Stomach (tissue), 9 donors: ENCODE measurements around the gene MYRIP. TPM values are rescaled to one million over a fixed set of nuclear protein-coding genes. Genes with fewer than 3 reads are reported as not detected.

Source experiments
- DNase-seq, 2 donors: peaks; one replicate each; pipeline versions ENCODE4 v3.0.0 to v3.0.0-alpha.2; 2013 to 2019
- H3K27ac ChIP-seq, 5 donors: fragments of 200-600 bp in 4 of 5; sonication (generic) in 4 of 5; one replicate each; pipeline ENCODE4 v1.5.1; 2013 to 2019; ENCODE audit warnings: mild to moderate bottlenecking in 1 of 5, moderate library complexity in 1 of 5
- H3K27me3 ChIP-seq, 3 donors: fragments of 200-600 bp; sonication (generic); one replicate each; pipeline ENCODE4 v1.5.1; 2017 to 2019; ENCODE audit warnings: mixed run types in 1 of 3
- H3K36me3 ChIP-seq, 4 donors: fragments of 200-600 bp; sonication (generic); 1 replicate in 3 of 4; 2 replicates in 1 of 4; pipeline ENCODE4 v1.5.1; 2016 to 2019
- H3K4me1 ChIP-seq, 4 donors: fragments of 200-600 bp; sonication (generic); one replicate each; pipeline ENCODE4 v1.5.1; 2016 to 2019
- H3K4me3 ChIP-seq, 4 donors: fragments of 200-600 bp; sonication (generic) in 3 of 4; one replicate each; pipeline ENCODE4 v1.5.1; 2016 to 2019; ENCODE audit warnings: mild to moderate bottlenecking in 1 of 4
- H3K9me3 ChIP-seq, 4 donors: fragments of 200-600 bp; sonication (generic); one replicate each; pipeline ENCODE4 v1.5.1; 2016 to 2019
- EP300 ChIP-seq: sonication (generic); formaldehyde crosslinking; IDR thresholded peaks from one replicate; pipeline ENCODE4 v1.6.1; 2017; ENCODE audit warnings: antibody characterized with exemption
- POLR2A ChIP-seq, 4 donors: fragments of 450-650 bp; IDR thresholded peaks; one replicate each; pipeline ENCODE4 v1.6.1; 2016; ENCODE audit warnings: antibody characterized with exemption in 4 of 4, control low read depth in 2 of 4, mild to moderate bottlenecking in 1 of 4, moderate library complexity in 1 of 4
- POLR2AphosphoS5 ChIP-seq, 3 donors: sonication (generic); formaldehyde crosslinking; IDR thresholded peaks; one replicate each; pipeline ENCODE4 v1.6.1; 2016; ENCODE audit warnings: antibody characterized with exemption in 3 of 3
- WGBS, 5 donors: extraction: QIAGEN DNeasy Blood & Tissue Kit in 3 of 5; methylation state at CpG; one replicate each; pipeline versions ENCODE4 v1.1.5 to v1.1.7; 2013 to 2018; 5-methylcytosine and 5-hydroxymethylcytosine counted together
- intact Hi-C: fragments of 100-400 bp; cut with DNase I; formaldehyde crosslinking; loops from one replicate; pipeline ENCODE4 v1.15.1; 2023; ENCODE audit warnings: low total_unique reads
- polyA plus RNA-seq, 3 donors: library from polyadenylated mRNA; stranded (reverse); fragments of 200-250 nt; gene quantifications; one replicate each; pipeline ENCODE4 v1.2.3, GENCODE V29; 2013
- total RNA-seq, 5 donors: library from RNA; depleted of rRNA; stranded (reverse); fragments of >200 nt; gene quantifications; one replicate each; pipeline versions ENCODE4 v1.1.0 to v1.2.3, GENCODE V29; 2014 to 2016
- TF ChIP-seq, protein P1 (sequence below), 7 experiments: fragments of 450-650 bp in 4 of 7; fragments of 200-600 bp in 3 of 7; sonication (generic) in 3 of 7; IDR thresholded peaks; one replicate each; pipeline ENCODE4 v1.5.1; 2016 to 2019; ENCODE audit warnings: antibody characterized with exemption in 7 of 7, control low read depth in 2 of 7, mild to moderate bottlenecking in 1 of 7
- donor health status: healthy with polysubstance abuse.
- donor health status: Bipolar disorder and iron deficiency.
- donor health status: healthy.

Gene MYRIP
- total and polyA plus RNA-seq, 8 donors = 1.8 to 20.6 (median 6.8) TPM

DNA sequence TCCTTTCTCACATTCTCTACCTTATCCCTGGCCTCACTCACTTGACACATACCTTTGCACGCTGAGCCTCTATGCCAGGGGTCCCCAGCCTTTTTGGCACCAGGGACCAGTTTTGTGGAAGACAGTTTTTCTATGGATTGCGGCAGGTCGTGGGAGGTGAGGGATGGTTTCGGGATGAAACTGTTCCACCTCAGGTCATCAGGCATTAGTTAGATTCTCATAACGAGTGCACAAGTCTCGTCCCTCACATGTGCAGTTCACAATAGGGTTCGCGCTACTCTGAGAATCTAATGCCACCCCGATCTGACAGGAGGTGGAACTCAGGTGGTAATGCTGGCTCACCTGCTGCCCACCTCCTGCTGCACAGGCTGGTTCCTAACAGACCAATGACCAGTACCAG is 387.6 kb downstream of the MYRIP start:
- TF ChIP-seq POLR2A (IDR thresholded peaks at IDR 0.05) (no peak), POLR2AphosphoS5 (IDR thresholded peaks at IDR 0.05) (no peak), EP300 (no peak)
- TF ChIP-seq, protein P1, sequence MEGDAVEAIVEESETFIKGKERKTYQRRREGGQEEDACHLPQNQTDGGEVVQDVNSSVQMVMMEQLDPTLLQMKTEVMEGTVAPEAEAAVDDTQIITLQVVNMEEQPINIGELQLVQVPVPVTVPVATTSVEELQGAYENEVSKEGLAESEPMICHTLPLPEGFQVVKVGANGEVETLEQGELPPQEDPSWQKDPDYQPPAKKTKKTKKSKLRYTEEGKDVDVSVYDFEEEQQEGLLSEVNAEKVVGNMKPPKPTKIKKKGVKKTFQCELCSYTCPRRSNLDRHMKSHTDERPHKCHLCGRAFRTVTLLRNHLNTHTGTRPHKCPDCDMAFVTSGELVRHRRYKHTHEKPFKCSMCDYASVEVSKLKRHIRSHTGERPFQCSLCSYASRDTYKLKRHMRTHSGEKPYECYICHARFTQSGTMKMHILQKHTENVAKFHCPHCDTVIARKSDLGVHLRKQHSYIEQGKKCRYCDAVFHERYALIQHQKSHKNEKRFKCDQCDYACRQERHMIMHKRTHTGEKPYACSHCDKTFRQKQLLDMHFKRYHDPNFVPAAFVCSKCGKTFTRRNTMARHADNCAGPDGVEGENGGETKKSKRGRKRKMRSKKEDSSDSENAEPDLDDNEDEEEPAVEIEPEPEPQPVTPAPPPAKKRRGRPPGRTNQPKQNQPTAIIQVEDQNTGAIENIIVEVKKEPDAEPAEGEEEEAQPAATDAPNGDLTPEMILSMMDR (IDR thresholded peaks at IDR 0.05) = no peak
- H3K9me3 ChIP-seq = no peaks in the 10 kb centered on the region
- no peaks in the 10 kb centered on the region for H3K27me3 ChIP-seq
- DNase-seq = no peak
- H3K36me3 ChIP-seq = no peaks in the 10 kb centered on the region
- H3K27ac ChIP-seq = no peak overlapping the region
- no peak overlapping the region for H3K4me3 ChIP-seq
- intact Hi-C loops = no loop called here
- WGBS, 5 donors = 89 to 93% (median 91%) methylated on average over 9 of the region's 9 CpGs
- peaks cover 0 to 4% (median 0%) of the 10 kb centered on the region in 4 donors for H3K4me1 ChIP-seq

DNA sequence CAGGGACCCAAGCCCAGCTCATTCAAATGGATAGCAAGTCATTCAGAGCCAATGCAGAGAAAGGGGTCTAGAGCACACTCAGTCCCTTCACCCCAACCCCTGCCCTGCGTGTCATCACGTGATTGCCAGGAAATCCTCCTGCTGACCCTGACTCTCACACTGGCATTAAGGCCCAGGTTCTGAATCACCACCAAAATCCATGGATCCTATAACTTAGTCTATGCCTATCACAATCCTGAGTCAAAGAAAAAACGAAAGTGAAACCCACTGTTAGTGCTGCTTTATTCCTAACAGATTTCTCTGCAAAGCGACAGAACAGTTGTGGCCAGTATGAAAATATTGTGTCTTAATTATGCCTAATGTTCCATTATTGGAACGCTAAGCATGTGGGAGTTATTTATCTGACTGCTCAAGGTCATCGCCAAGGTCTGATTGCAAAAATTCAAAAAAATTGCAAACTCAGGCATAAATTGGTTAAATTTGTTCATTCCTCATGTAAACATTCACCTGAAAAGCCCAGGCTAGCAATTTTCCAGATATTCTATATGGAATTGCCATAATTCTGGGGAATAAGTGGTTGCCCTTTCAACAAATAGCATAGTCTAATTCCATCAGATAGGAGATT is 391.4 kb downstream of the MYRIP start:
- Histone ChIP-seq H3K27me3 (no peaks in the 10 kb centered on the region), H3K27ac (no peak overlapping the region), H3K4me1 (peaks cover 0 to 4% (median 0%) of the 10 kb centered on the region in 4 donors), H3K36me3 (no peaks in the 10 kb centered on the region), H3K9me3 (no peaks in the 10 kb centered on the region), H3K4me3 (peak overlapping the region in 1 of 4 donors; percentile 1)
- WGBS, 5 donors = 81 to 93% (median 91%) methylated on average over 6 of the region's 6 CpGs
- no peak for DNase-seq
- TF ChIP-seq EP300 (no peak), POLR2AphosphoS5 (IDR thresholded peaks at IDR 0.05) (no peak), POLR2A (IDR thresholded peaks at IDR 0.05) (no peak)
- TF ChIP-seq, protein P1 (IDR thresholded peaks at IDR 0.05) = no peak
- intact Hi-C loops = no loop called here

DNA sequence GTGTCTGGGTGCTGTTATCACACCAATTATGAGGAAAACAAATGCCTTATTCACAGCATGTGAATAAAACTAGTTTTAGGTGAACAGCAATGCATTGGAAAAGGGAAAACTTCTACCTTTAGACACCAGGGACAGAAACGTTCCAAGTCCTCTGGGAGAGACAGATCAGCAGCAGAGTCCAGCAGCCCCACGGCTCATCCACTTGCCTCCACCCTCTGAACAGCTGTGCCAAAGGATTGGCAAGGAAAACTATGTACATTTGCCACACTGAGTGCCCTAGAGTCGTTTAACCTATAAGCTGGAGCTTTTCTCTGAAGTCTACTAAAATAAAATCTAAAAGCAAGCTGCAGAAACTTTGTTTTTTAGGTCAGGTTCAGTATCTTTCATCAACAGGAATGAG is 392.4 kb downstream of the MYRIP start:
- DNase-seq = no peak
- no peaks in the 10 kb centered on the region for H3K9me3 ChIP-seq
- intact Hi-C loops = no loop called here
- H3K27me3 ChIP-seq = no peaks in the 10 kb centered on the region
- H3K27ac ChIP-seq = no peak overlapping the region
- TF ChIP-seq, protein P1 (IDR thresholded peaks at IDR 0.05) = no peak
- no peak for TF ChIP-seq POLR2A (IDR thresholded peaks at IDR 0.05)
- TF ChIP-seq POLR2AphosphoS5 (IDR thresholded peaks at IDR 0.05) = no peak
- TF ChIP-seq EP300 = no peak
- peaks cover 0 to 4% (median 0%) of the 10 kb centered on the region in 4 donors for H3K4me1 ChIP-seq
- 38 to 48% (median 43%) methylated on average over 3 of the region's 3 CpGs for WGBS, 5 donors
- no peaks in the 10 kb centered on the region for H3K36me3 ChIP-seq
- no peak overlapping the region for H3K4me3 ChIP-seq

DNA sequence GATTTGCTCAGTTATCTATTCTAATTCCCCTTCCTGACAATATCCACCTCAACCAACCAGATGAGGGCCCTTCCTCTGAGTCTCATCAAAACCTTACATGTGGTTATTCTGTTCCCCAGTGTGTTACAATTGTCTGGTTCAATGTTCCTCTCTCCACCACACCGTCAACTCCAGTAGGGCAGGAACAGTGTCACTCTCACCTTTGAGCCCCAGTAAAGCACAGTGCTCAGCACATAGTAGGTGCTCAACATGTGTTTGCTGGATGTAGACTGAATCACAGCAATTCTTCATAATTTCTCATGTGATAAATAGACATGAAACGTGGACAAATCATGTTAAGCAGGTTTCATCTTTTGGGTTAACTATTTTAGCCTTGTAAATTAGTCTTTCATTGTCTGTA is 397.1 kb downstream of the MYRIP start:
- Histone ChIP-seq H3K27ac (no peak overlapping the region), H3K9me3 (no peaks in the 10 kb centered on the region), H3K4me3 (no peak overlapping the region), H3K27me3 (no peaks in the 10 kb centered on the region), H3K36me3 (peaks cover 0 to 5% (median 2%) of the 10 kb centered on the region in 4 donors), H3K4me1 (no peaks in the 10 kb centered on the region)
- 82 to 94% (median 89%) methylated on average over 2 of the region's 2 CpGs for WGBS, 5 donors
- no peak for DNase-seq
- TF ChIP-seq POLR2AphosphoS5 (IDR thresholded peaks at IDR 0.05) (no peak), EP300 (no peak), POLR2A (IDR thresholded peaks at IDR 0.05) (no peak)
- TF ChIP-seq, protein P1 (IDR thresholded peaks at IDR 0.05) = no peak
- intact Hi-C loops = no loop called here
